CD14-positive monocyte (primary cell): ENCODE data around the gene CEBPG. TPM values are rescaled to one million over a fixed set of nuclear protein-coding genes. Genes with fewer than 3 reads are reported as not detected.

Source experiments
- DNase-seq, 3 donors: peaks; one replicate each; pipeline ENCODE4 v3.0.0-alpha.2; 2011 to 2022
- H2AFZ ChIP-seq: 2 replicates; pipeline ENCODE4 v1.6.0; 2012; ENCODE audit warnings: mild to moderate bottlenecking, low read depth, low read length, inconsistent platforms; ENCODE audit not compliant: insufficient read depth, poor library complexity, severe bottlenecking
- H3K27ac ChIP-seq, 2 donors: 1 replicate in 1 of 2; 2 replicates in 1 of 2; pipeline ENCODE4 v1.5.1; 2012 to 2013; ENCODE audit warnings: low read length in 2 of 2, control low read depth in 1 of 2, inconsistent platforms in 1 of 2, low read depth in 1 of 2, mild to moderate bottlenecking in 1 of 2
- H3K27me3 ChIP-seq, 2 donors: one replicate each; pipeline versions ENCODE4 v1.6.0 to v1.6.1; 2011 to 2013; ENCODE audit warnings: low read length in 2 of 2; ENCODE audit not compliant: control insufficient read depth in 2 of 2, insufficient read depth in 2 of 2
- H3K36me3 ChIP-seq, 2 donors: replicated peaks in 1 of 2; 1 replicate in 1 of 2; 2 replicates in 1 of 2; pipeline versions ENCODE4 v1.5.1 to v1.6.1; 2012 to 2013; ENCODE audit warnings: low read length in 2 of 2, control low read depth in 1 of 2, inconsistent platforms in 1 of 2, mild to moderate bottlenecking in 1 of 2; ENCODE audit not compliant: insufficient read depth in 2 of 2, control insufficient read depth in 1 of 2
- H3K4me1 ChIP-seq, 2 donors: 1 replicate in 1 of 2; 2 replicates in 1 of 2; pipeline versions ENCODE4 v1.5.1 to v1.6.1; 2012 to 2013; ENCODE audit warnings: low read length in 2 of 2, control low read depth in 1 of 2, inconsistent platforms in 1 of 2, mild to moderate bottlenecking in 1 of 2, moderate library complexity in 1 of 2; ENCODE audit not compliant: insufficient read depth in 2 of 2, control insufficient read depth in 1 of 2
- H3K4me2 ChIP-seq: replicated peaks from 2 replicates; pipeline ENCODE3; 2012; ENCODE audit warnings: low read length, moderate library complexity, mild to moderate bottlenecking; ENCODE audit not compliant: poor library complexity, severe bottlenecking; ENCODE audit errors: extremely low read depth
- H3K4me3 ChIP-seq, 3 experiments: fragments of 200-600 bp in 1 of 3; sonication (generic) in 1 of 3; replicated peaks in 1 of 3; 1 replicate in 2 of 3; 2 replicates in 1 of 3; pipeline ENCODE4 v1.5.1; 2011 to 2013; ENCODE audit warnings: low read length in 3 of 3, mild to moderate bottlenecking in 3 of 3, control low read depth in 2 of 3, low read depth in 2 of 3, inconsistent platforms in 1 of 3, moderate library complexity in 1 of 3
- H3K79me2 ChIP-seq: 2 replicates; pipeline ENCODE4 v1.6.0; 2012; ENCODE audit warnings: mild to moderate bottlenecking, control low read depth, inconsistent platforms, low read length, moderate library complexity; ENCODE audit not compliant: insufficient read depth
- H3K9ac ChIP-seq: 2 replicates; pipeline ENCODE4 v1.6.0; 2017; ENCODE audit warnings: low read length, mild to moderate bottlenecking; ENCODE audit not compliant: insufficient read depth, poor library complexity, severe bottlenecking
- H3K9me3 ChIP-seq, 2 donors: replicated peaks in 1 of 2; 1 replicate in 1 of 2; 2 replicates in 1 of 2; pipeline versions ENCODE4 v1.5.1 to v1.6.1; 2012 to 2013; ENCODE audit warnings: low read length in 2 of 2, control low read depth in 1 of 2; ENCODE audit not compliant: control insufficient read depth in 1 of 2, insufficient read depth in 1 of 2
- H4K20me1 ChIP-seq: 2 replicates; pipeline ENCODE4 v1.6.0; 2012; ENCODE audit warnings: mild to moderate bottlenecking, low read length, control low read depth, moderate library complexity; ENCODE audit not compliant: insufficient read depth
- H3K27ac Mint-ChIP-seq, 7 donors: one replicate each; pipeline ENCODE4 v1.8.0; 2020; ENCODE audit warnings: mild to moderate bottlenecking in 7 of 7, mixed read lengths in 7 of 7, moderate library complexity in 6 of 7, inconsistent platforms in 2 of 7
- H3K27me3 Mint-ChIP-seq, 3 donors: one replicate each; pipeline ENCODE4 v1.8.0; 2021 to 2022; ENCODE audit warnings: low read depth in 3 of 3, mild to moderate bottlenecking in 3 of 3, mixed read lengths in 3 of 3, moderate library complexity in 3 of 3, inconsistent platforms in 1 of 3
- H3K36me3 Mint-ChIP-seq, 2 donors: one replicate each; pipeline ENCODE4 v1.8.0; 2020; ENCODE audit warnings: mixed read lengths in 2 of 2, inconsistent platforms in 1 of 2, mild to moderate bottlenecking in 1 of 2
- H3K4me1 Mint-ChIP-seq: one replicate; pipeline ENCODE4 v1.8.0; 2020; ENCODE audit warnings: mild to moderate bottlenecking, mixed read lengths
- H3K4me3 Mint-ChIP-seq, 2 donors: one replicate each; pipeline ENCODE4 v1.8.0; 2020; ENCODE audit warnings: mild to moderate bottlenecking in 2 of 2, mixed read lengths in 2 of 2, moderate library complexity in 1 of 2
- H3K9me3 Mint-ChIP-seq, 7 donors: one replicate each; pipeline ENCODE4 v1.8.0; 2020 to 2022; ENCODE audit warnings: mixed read lengths in 7 of 7, mild to moderate bottlenecking in 6 of 7, moderate library complexity in 6 of 7, inconsistent platforms in 2 of 7
- WGBS: methylation state at CpG from one replicate; pipeline ENCODE4 v1.1.5; 2013; ENCODE audit warnings: missing lambda C conversion rate; ENCODE audit not compliant: insufficient coverage; 5-methylcytosine and 5-hydroxymethylcytosine counted together
- intact Hi-C, 2 donors: fragments of 100-400 bp; cut with micrococcal nuclease; formaldehyde crosslinking; loops; one replicate each; pipeline versions ENCODE4 v1.15.0 to v1.15.1; 2023
- polyA plus RNA-seq, 3 donors: library from polyadenylated mRNA; depleted of rRNA in 1 of 3; unstranded in 2 of 3; stranded (reverse) in 1 of 3; fragments of 300-500 nt in 2 of 3; fragments of >200 nt in 1 of 3; fragmentation: Illumina TruSeq in 2 of 3; gene quantifications; 1 replicate in 2 of 3; 2 replicates in 1 of 3; pipeline ENCODE4 v1.2.3, GENCODE V29; 2012 to 2021
- TF ChIP-seq, protein P1 (sequence below): fragments of 200-600 bp; IDR thresholded peaks from one replicate; pipeline ENCODE4 v1.8.0; 2022; ENCODE audit warnings: antibody characterized with exemption, mild to moderate bottlenecking

The CEBPG gene
- polyA plus RNA-seq, 3 donors = 16.8 to 18.3 (median 17.8) TPM

DNA sequence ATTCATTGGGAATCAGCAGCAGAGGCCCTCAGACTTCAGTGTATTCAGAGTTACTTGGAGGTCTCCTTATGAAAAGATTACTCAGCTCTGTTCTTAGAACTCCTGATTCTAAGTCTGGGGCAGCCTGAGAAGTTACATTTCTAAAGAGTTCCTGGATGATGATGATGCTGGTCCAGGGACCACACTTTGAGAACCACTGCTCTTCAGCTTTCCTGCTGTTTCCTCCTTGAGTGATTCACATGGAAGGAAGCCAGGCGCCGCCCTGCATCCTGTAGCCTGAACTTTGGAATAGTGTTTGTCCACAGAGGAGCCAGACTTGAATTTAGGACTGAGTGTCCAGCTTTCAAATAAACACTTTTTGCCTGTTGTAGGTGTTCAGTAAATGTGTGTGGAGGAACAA lies 2.9 kb downstream of the CEBPG start:
- peaks cover 46 to 56% of the 10 kb centered on the region in 2 donors for H3K4me1 ChIP-seq
- peak overlapping the region in 5 of 7 donors; percentile 24 to 74 (median 52) for H3K27ac Mint-ChIP-seq
- peak overlapping the region; percentile 27 to 96 for H3K4me3 Mint-ChIP-seq
- H3K4me3 ChIP-seq = peak overlapping the region in 1 of 3 experiments; percentile 80
- WGBS = no CpG with 5 or more reads among the region's 2 CpGs
- H3K79me2 ChIP-seq = peaks cover 75% of the 10 kb centered on the region
- DNase-seq = no peak
- intact Hi-C loops = loop anchor here in 1 of 2 donors (2.0 to 10.0 kb wide), 2 partner anchors 74 to 682 kb away; partner anchors contain the start of genes CEBPA and NUDT19
- H3K4me1 Mint-ChIP-seq = peaks cover 73% of the 10 kb centered on the region
- no peaks in the 10 kb centered on the region for H3K27me3 ChIP-seq
- H2AFZ ChIP-seq = no peak overlapping the region
- peaks cover 0 to 2% (median 0%) of the 10 kb centered on the region in 7 donors for H3K9me3 Mint-ChIP-seq
- H3K4me2 ChIP-seq = peak overlapping the region; percentile 21
- peaks cover 8 to 34% of the 10 kb centered on the region in 2 donors for H3K36me3 ChIP-seq
- no peaks in the 10 kb centered on the region for H3K9me3 ChIP-seq
- peaks cover 74% of the 10 kb centered on the region for H4K20me1 ChIP-seq
- TF ChIP-seq, protein P1, sequence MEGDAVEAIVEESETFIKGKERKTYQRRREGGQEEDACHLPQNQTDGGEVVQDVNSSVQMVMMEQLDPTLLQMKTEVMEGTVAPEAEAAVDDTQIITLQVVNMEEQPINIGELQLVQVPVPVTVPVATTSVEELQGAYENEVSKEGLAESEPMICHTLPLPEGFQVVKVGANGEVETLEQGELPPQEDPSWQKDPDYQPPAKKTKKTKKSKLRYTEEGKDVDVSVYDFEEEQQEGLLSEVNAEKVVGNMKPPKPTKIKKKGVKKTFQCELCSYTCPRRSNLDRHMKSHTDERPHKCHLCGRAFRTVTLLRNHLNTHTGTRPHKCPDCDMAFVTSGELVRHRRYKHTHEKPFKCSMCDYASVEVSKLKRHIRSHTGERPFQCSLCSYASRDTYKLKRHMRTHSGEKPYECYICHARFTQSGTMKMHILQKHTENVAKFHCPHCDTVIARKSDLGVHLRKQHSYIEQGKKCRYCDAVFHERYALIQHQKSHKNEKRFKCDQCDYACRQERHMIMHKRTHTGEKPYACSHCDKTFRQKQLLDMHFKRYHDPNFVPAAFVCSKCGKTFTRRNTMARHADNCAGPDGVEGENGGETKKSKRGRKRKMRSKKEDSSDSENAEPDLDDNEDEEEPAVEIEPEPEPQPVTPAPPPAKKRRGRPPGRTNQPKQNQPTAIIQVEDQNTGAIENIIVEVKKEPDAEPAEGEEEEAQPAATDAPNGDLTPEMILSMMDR = no peak
- H3K27me3 Mint-ChIP-seq = peaks cover 0 to 1% (median 0%) of the 10 kb centered on the region in 3 donors
- H3K9ac ChIP-seq = no peak overlapping the region
- H3K27ac ChIP-seq = peak overlapping the region in 1 of 2 donors; percentile 90
- H3K36me3 Mint-ChIP-seq = peaks cover 32 to 33% of the 10 kb centered on the region in 2 donors

DNA sequence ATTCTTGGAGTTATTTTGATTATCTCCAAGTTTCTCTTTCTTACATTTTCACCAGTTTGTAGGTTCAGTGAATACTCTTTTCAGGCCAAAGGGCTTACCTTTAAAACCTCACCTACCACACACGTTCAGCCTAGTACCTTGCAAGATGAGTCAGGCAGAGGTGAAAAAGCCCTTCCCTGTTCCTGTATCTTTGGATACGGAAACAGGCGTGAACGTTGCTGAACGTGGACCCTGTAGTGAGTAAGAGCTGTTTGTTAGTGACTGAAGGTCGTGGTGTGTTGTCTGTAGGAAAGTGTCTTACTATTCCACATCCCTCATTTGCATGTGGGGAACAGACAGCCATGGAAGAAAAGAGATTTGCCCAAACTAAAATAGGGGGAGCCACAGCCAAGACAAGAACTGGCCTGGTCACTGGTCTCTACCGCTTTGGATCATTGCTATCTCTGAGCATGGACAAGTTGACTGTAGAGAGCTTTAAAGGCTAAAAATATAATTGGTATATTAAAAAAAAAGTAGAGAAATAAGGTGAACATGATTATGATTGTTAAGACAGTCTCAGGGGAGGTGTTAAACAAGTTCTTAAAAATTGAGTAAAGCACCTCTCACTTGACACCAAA lies 3.5 kb downstream of the CEBPG start:
- no CpG with 5 or more reads among the region's 7 CpGs for WGBS
- H3K4me3 ChIP-seq = no peak overlapping the region
- Mint-ChIP-seq H3K27ac (peak overlapping the region; percentile 7 to 54 (median 42)), H3K9me3 (peaks cover 0 to 2% (median 0%) of the 10 kb centered on the region in 7 donors), H3K4me1 (peaks cover 71% of the 10 kb centered on the region), H3K36me3 (peaks cover 38 to 39% of the 10 kb centered on the region in 2 donors), H3K4me3 (no peak overlapping the region), H3K27me3 (peaks cover 0 to 1% (median 0%) of the 10 kb centered on the region in 3 donors)
- no peak overlapping the region for H3K9ac ChIP-seq
- no peak overlapping the region for H2AFZ ChIP-seq
- peaks cover 81% of the 10 kb centered on the region for H3K79me2 ChIP-seq
- peak overlapping the region in 1 of 2 donors; percentile 90 for H3K27ac ChIP-seq
- no peak for DNase-seq
- H3K36me3 ChIP-seq = peaks cover 8 to 40% of the 10 kb centered on the region in 2 donors
- H3K27me3 ChIP-seq = no peaks in the 10 kb centered on the region
- H3K9me3 ChIP-seq = no peaks in the 10 kb centered on the region
- TF ChIP-seq, protein P1 = no peak
- intact Hi-C loops = loop anchor here in 1 of 2 donors (2.0 to 10.0 kb wide), 2 partner anchors 74 to 682 kb away; partner anchors contain the start of genes CEBPA and NUDT19
- peaks cover 80% of the 10 kb centered on the region for H4K20me1 ChIP-seq
- peaks cover 40 to 49% of the 10 kb centered on the region in 2 donors for H3K4me1 ChIP-seq
- H3K4me2 ChIP-seq = no peak overlapping the region
